IPS-11a (cell line): Measurements from ENCODE around the gene SPG7.
"Not testable (repeated sequence)": the region's sequence is repeated elsewhere in the genome, so short reads cannot be mapped to it uniquely, and the experiment has no call there.

Experiments
- H3K4me3 ChIP-seq: one replicate; pipeline ENCODE4 v1.5.1; 2013; ENCODE audit warnings: low read depth, low read length, control low read depth

SPG7 gene

GRCh38 chr16:89507834-89508590 is at the start of gene SPG7:
Gene SPG7 (plus strand): TSS chr16:89508403. CDS start chr16:89508418, 15 bp downstream.
- H3K4me3 ChIP-seq: peak within 1 kb of the TSS; percentile 92

DNA sequence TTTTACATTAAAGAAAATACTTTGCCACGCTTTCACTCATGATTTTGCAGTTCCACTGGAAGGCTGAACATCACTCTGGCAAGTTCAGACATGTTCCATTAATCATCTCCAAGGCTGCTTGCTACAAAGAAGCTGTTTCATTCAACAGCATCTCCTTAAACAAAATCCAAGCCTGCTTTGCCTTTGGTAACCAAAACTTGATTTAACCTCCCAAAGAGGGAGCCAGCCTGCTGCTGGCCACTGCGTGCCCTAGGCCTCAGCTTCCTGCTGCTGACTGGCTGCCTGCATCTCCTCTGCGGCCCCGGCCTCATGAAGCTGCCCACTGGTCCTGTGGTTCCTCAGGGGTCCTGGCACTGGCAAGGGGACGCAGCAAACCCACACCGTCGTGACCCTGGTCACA is 49.7 kb upstream of the SPG7 start:
- H3K4me3 ChIP-seq: no peak overlapping the region

DNA sequence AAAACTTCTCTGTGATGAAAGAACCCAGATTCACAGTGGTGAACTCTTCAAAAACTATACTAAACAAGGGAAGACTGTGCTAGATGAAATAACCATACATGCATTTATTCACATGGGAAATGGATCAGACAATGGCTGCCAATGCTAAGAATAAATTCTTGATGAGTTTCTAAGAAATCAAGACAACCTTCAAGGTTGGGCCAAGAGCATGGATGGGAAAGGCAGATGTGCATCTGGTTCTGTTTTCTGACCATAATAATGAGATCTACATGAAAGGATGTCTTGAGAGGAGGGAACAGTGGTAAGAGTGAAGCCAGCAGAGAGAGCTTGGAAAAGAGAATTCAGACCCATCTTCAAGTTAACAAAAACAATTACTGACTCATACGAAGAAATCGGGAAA is 49.2 kb upstream of the SPG7 start:
- H3K4me3 ChIP-seq: no peak overlapping the region

DNA sequence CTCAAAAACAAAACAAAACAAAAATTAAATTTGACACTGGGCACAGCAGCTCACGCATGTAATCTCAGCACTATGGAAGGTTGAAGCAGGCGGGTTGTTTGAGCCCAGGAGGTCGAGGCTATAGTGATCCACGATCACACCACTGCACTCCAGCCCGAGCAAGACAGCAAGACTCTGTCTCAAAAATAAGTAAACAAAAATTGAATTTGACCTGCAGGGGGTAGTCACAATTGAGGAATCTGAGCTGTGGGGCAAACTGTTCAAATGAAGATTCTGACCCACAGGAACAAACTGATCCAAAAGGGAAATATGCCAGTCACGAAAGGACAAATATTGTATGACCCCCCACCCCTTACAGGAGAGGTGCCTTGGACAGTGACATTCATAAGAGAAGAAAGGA is 47.6 kb upstream of the SPG7 start:
- H3K4me3 ChIP-seq: no peak overlapping the region

- not testable (repeated sequence) for H3K4me3 ChIP-seq
These were observed 46.3 kb upstream of the SPG7 start for GRCh38 chr16:89461890-89462289.

DNA sequence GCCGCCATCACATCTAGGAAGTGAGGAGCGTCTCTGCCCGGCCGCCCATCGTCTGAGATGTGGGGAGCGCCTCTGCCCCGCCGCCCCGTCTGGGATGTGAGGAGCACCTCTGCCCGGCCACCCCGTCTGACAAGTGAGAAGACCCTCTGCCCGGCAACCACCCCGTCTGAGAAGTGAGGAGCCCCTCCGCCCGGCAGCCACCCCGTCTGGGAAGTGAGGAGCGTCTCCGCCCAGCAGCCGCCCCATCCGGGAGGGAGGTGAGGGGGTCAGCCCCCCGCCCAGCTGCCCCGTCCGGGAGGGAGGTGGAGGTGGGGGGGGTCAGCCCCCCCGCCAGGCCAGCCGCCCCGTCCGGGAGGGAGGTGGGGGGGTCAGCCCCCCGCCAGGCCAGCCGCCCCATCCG is 45.6 kb upstream of the SPG7 start:
- H3K4me3 ChIP-seq: not testable (repeated sequence)

GRCh38 chr16:89463312-89463711 is 44.9 kb upstream of the SPG7 start:
- not testable (repeated sequence) for H3K4me3 ChIP-seq

GRCh38 chr16:89466920-89467319 is 41.3 kb upstream of the SPG7 start:
- no peak overlapping the region for H3K4me3 ChIP-seq

DNA sequence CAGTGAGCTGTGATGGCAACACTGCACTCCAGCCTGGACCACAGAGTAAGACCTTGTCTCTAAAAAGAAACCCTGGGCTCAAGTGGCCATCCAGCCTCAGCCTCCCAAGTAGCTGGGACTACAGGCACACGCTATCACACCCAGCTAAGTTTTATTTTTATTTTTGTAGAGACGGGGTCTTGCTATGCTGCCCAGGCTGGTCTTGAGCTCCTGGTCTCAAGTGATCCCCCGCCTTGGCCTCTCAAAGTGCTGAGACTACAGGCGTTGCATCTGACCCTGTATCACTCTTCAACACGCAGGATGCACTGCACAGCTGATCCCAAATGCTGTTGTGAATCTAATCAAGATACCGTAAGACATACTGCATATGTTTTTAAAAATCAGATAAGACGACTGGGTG is 40.8 kb upstream of the SPG7 start:
- no peak overlapping the region for H3K4me3 ChIP-seq

- no peak overlapping the region for H3K4me3 ChIP-seq
These were observed 35.5 kb upstream of the SPG7 start for GRCh38 chr16:89472711-89473075.

DNA sequence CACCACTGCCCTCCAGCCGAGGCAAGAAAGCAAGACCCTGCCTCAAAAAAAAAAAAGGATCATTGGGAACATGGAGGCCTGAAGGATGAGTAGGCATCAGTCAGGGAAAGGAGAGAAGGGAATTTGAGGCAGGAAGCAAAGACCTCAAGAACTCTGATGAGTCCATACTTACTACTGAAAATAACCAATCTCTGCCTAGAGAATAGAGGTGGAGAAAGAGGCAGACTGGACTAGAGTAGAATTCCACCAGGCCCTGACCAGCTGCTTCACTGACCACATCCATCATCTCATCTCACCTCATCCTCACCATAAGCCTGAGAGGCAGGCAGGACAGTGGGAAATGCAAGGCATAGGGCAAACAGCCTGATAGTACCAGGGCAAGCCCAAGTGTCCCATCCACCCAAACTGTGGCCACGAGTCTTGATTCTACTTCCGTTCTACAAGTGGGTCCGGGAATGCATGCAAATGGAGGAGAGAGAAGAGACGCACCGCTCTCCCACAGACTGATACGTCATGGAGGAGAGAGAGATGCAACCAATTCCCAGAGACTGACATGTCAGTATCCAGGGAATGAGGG is 35.0 kb upstream of the SPG7 start:
- no peak overlapping the region for H3K4me3 ChIP-seq

DNA sequence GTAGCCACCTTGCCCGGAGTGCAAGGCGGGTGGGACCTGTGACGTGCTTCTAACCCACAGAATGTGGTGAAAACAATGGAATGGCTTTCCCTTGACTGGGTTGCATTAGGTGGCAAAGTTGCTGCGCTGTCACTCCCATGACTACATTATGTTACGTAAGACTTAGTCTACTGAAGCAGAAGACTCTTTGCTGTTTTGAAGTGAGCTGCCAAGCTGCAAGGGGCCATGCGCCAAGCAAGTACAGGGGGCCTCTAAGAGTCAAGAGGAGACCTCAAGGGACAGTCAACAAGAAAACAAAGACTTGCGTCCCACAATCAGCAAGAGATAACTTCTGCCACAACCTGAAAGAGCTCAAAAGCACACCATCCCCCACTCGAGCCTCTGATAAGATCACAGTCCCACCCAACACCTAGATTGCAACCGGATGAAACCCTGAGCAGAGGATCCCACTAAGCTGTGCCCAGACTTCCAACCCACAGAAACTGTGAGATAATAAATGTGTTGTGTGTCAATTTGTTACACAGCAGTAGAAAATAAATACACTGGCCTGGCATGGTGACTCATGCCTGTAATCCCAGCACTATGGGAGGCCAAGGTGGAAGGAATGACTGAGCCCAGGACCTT is 34.3 kb upstream of the SPG7 start:
- no peak overlapping the region for H3K4me3 ChIP-seq

DNA sequence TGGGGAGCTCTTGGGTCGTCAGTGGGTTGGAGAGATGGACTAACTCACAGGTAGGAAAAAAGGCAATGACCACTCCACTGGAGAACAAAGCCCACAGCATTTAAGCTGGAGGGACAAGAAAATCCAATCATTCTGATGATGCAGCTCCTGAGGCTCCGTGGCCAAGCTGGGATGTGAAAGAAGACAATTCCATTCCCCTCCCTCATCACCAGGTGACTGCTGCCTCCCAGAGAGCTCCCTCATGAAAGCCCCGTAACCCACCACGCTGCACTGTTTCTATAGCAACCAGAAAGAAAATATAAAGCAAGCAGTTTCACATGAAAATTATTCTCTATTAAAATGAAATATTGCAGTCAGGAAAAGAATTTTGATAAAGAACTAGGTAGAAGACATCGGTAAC is 33.1 kb upstream of the SPG7 start:
- no peak overlapping the region for H3K4me3 ChIP-seq

DNA sequence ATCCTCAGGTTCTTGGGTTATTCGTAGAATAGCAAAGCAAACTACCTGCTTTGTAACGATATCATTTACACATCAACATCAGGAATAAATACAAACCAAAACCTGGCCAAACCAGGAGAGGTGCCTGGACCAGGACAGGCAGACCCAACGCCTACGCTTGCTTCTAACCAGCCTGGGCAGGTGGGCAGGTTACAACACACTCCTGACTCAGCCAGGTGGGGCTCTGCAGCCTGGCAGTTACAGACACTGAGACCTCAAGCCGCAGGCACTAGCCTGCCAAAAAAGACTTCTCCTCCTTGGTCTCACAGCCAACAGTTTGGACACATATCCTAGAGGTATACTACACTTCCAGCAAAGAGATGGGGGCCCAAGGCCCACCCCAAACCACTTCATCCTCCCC is 31.8 kb upstream of the SPG7 start:
- H3K4me3 ChIP-seq: no peak overlapping the region

DNA sequence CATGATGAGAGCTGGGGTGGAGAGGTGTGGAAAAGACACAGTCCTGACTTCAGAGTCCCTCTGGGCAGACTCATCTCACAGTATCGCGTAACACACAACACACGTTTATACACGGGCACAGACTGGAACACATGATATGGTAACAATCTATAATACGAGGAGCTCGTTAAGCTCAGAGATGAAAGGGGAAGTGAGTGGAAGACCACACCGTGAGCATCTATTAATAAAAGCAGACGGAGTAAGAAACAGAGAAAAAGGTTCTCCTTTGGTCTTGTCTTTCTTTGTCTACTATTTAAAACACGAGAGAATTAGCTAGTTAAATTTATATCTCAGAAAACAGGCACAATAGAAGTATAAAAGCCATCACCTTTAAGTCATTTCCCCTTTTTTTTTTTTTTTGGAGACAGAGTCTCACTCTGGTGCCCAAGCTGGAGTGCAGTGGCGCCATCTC is 31.4 kb upstream of the SPG7 start:
- no peak overlapping the region for H3K4me3 ChIP-seq

DNA sequence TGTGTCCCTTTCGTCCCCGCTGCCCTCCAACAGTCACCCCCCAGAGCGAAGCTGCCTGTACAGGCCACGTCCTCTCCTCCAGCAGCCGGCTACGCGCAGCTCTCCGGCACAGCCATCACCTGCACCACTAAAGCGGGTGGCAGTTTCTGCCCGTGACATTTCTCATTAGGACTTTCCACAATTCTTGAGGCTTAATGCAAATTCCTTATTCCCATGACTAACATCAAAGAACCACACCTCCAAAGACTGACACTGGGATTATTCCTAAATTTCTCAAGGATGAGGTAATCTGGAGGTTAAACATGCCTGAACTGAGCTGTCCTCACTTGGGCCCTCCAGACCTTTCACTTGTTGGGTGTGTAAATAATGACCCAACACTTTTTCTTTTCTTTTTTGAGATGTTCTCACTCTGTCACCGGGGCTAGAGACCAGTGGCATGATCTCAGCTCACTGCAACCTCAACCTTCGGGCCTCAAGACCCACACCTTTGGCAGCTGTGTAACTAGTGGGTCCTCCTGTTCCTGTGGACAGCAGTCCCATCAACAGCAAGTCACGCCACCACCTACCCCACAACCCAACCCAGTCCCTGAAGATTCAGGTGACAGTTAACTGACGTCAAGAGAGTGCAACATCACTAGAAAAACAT is 29.5 kb upstream of the SPG7 start:
- no peak overlapping the region for H3K4me3 ChIP-seq

DNA sequence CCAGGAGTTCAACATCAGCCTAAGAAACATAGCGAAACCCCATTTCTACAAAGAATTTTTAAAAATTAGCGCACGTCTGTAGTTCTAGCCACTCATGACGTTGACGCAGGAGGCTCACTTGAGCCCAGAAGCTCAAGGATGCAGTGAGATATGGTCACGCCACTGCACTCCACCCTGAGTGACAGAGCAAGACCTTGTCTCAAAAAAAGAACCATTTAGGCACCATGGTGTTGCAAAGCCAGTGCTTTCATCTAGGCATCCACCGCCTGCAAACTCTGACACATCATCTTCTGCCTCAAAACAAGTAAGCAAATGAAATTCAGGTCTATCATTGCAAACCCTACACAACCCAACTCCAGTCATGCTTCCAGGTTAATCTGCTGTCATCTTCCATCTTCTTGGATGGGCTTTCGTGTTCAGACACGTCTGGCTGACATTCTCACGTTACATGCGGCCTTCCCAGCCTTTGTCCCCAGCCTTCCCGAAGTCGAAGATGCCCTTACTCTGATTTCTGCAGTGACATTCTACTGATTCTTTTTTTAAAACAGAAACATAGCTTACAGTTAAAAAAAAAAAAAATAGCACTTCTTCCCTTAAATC is 26.7 kb upstream of the SPG7 start:
- no peak overlapping the region for H3K4me3 ChIP-seq

DNA sequence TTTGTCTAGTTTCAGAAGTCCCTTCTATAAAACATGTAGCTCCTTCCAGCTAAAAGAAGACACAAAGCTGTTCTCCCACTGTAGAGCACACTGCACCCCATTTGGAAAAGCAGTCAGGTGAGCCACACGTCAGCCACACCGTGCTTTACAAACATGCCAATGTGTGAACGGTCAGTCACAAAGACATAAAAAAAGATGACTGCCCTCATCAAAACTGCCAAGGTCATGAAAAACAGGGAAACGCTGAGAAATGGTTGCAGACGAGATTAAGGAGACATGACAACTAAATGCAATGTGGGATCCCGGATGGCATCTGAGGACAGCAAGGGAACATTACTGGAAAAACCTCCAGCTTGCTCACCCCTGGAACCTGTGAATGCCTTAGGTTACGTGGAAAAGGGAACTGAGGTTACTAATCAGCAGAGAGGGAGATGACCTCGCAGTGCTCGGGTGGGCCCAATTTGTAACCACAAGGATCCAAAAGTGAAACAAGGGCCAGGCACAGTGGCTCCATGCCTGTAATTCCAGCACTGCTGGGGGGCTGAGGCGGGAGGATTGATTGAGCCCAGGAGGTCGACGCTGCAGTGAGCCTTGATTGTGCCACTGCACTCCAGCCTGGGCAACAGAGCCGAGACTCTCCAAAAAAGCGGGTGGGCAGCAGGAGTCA is 25.9 kb upstream of the SPG7 start:
- H3K4me3 ChIP-seq: no peak overlapping the region

DNA sequence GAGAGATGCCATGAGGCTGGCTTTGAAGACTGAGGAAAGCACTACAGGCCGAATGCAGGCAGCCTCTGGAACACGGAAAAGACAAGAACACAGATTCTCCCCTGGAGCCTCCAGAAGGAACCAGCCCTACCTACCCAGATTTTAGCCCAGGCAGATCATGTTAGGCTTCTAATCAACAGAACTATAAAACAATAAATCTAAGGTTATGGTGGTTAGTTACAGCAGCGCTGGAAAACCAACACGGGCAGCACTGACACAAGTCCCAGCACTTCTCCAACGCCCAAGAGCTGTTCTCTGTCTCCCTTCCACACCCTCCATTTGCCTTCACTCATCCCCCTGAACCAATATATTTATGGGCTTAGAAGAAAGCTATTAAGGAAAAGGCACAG is 25.4 kb upstream of the SPG7 start:
- no peak overlapping the region for H3K4me3 ChIP-seq

GRCh38 chr16:89484041-89484501 is 24.1 kb upstream of the SPG7 start:
- H3K4me3 ChIP-seq: no peak overlapping the region
